Neural cell (in vitro differentiated cells): ENCODE results near the gene POT1. TPM values are rescaled to one million over a fixed set of nuclear protein-coding genes. Genes with fewer than 3 reads are reported as not detected.

Experiments
- H2AFZ ChIP-seq: fragments of 200-600, 300-800 bp; sonication (generic), shearing (Covaris generic); 2 replicates; pipeline ENCODE4 v1.6.0; 2014; ENCODE audit warnings: low read depth, mild to moderate bottlenecking, antibody characterized with exemption, low read length, moderate library complexity
- H3F3A ChIP-seq: fragments of 200-600 bp; shearing (Covaris generic); 2 replicates; pipeline ENCODE4 v1.6.1; 2016; ENCODE audit warnings: mild to moderate bottlenecking, moderate library complexity, mixed read lengths, antibody characterized with exemption, low read length; ENCODE audit not compliant: insufficient read depth, poor library complexity, severe bottlenecking
- H3K27ac ChIP-seq: fragments of 200-600, 300-800 bp; sonication (generic), shearing (Covaris generic); 2 replicates; pipeline ENCODE4 v1.5.1; 2014; ENCODE audit warnings: mild to moderate bottlenecking, low read length, moderate library complexity
- H3K27me3 ChIP-seq: fragments of 300-800, 200-600 bp; sonication (generic), shearing (Covaris generic); 2 replicates; pipeline ENCODE4 v1.6.0; 2014; ENCODE audit warnings: mild to moderate bottlenecking, low read depth, low read length, moderate library complexity; ENCODE audit not compliant: insufficient read depth
- H3K36me3 ChIP-seq: fragments of 300-800, 200-600 bp; sonication (generic), shearing (Covaris generic); 2 replicates; pipeline ENCODE4 v1.5.1; 2014; ENCODE audit warnings: mild to moderate bottlenecking, antibody characterized with exemption, low read length, moderate library complexity; ENCODE audit not compliant: insufficient read depth
- H3K4me2 ChIP-seq: fragments of 300-800, 200-600 bp; sonication (generic), shearing (Covaris generic); 2 replicates; pipeline ENCODE4 v1.6.0; 2014; ENCODE audit warnings: mild to moderate bottlenecking, low read length
- H3K4me3 ChIP-seq: fragments of 300-800, 200-600 bp; sonication (generic), shearing (Covaris generic); 2 replicates; pipeline ENCODE4 v1.5.1; 2014; ENCODE audit warnings: mild to moderate bottlenecking, low read length, moderate library complexity
- H3K79me2 ChIP-seq: fragments of 200-600 bp; shearing (Covaris generic); replicated peaks from 2 replicates; pipeline ENCODE4 v1.6.0; 2014; ENCODE audit warnings: mild to moderate bottlenecking, low read length, moderate library complexity; ENCODE audit not compliant: insufficient read depth
- H3K9ac ChIP-seq: fragments of 300-800, 200-600 bp; sonication (generic), shearing (Covaris generic); 2 replicates; pipeline ENCODE4 v1.6.1; 2016; ENCODE audit warnings: mild to moderate bottlenecking, low read length, mixed read lengths
- H3K9me2 ChIP-seq: fragments of 200-600 bp; shearing (Covaris generic); 2 replicates; pipeline ENCODE4 v1.6.1; 2016; ENCODE audit warnings: mild to moderate bottlenecking, low read length, mixed read lengths; ENCODE audit not compliant: insufficient read depth
- H3K9me3 ChIP-seq: fragments of 200-600, 300-800 bp; sonication (generic), shearing (Covaris generic); 2 replicates; pipeline ENCODE4 v1.6.1; 2016; ENCODE audit warnings: mild to moderate bottlenecking, mixed run types, low read length, moderate library complexity, mixed read lengths
- H4K20me1 ChIP-seq: fragments of 200-600 bp; shearing (Covaris generic); 2 replicates; pipeline ENCODE4 v1.6.1; 2016; ENCODE audit warnings: mild to moderate bottlenecking, mixed run types; ENCODE audit not compliant: insufficient read depth
- EP300 ChIP-seq: fragments of 450-650 bp; conservative IDR thresholded peaks from 2 replicates; pipeline ENCODE4 v1.6.1; 2014; ENCODE audit warnings: antibody characterized with exemption, mild to moderate bottlenecking, moderate library complexity; ENCODE audit not compliant: poor library complexity, severe bottlenecking
- EZH2 ChIP-seq: fragments of 200-600, 300-800 bp; shearing (Covaris generic), sonication (generic); IDR thresholded peaks from 2 replicates; pipeline ENCODE4 v1.6.1; 2014; ENCODE audit warnings: antibody characterized with exemption, low read length, borderline replicate concordance, mild to moderate bottlenecking; ENCODE audit not compliant: insufficient read depth, poor library complexity, severe bottlenecking
- MXI1 ChIP-seq: fragments of 450-650 bp; conservative IDR thresholded peaks from 2 replicates; pipeline ENCODE4 v1.6.1; 2014; ENCODE audit warnings: antibody characterized with exemption, mild to moderate bottlenecking; ENCODE audit not compliant: poor library complexity, severe bottlenecking
- POLR2AphosphoS5 ChIP-seq: IDR thresholded peaks from 2 replicates; pipeline ENCODE4 v1.6.1; 2012
- RAD21 ChIP-seq: fragments of 450-650 bp; conservative IDR thresholded peaks from 2 replicates; pipeline ENCODE4 v1.6.1; 2014; ENCODE audit warnings: antibody characterized with exemption, mild to moderate bottlenecking, moderate library complexity
- SMC3 ChIP-seq: fragments of 450-650 bp; conservative IDR thresholded peaks from 2 replicates; pipeline ENCODE4 v1.6.1; 2014; ENCODE audit warnings: antibody characterized with exemption, mild to moderate bottlenecking, moderate library complexity; ENCODE audit not compliant: poor library complexity
- TAF1 ChIP-seq: IDR thresholded peaks from 2 replicates; pipeline ENCODE4 v1.6.1; 2012; ENCODE audit warnings: low read depth
- polyA plus RNA-seq: library from polyadenylated mRNA; depleted of rRNA; stranded (reverse); fragments of >200 nt; gene quantifications from 2 replicates; pipeline ENCODE4 v1.2.3, GENCODE V29; 2014
- TF ChIP-seq, protein P1 (sequence below): IDR thresholded peaks from 2 replicates; pipeline ENCODE4 v1.6.1; 2012; ENCODE audit warnings: borderline replicate concordance
- TF ChIP-seq, protein P2 (sequence below): fragments of 450-650 bp; IDR thresholded peaks from 2 replicates; pipeline ENCODE4 v1.5.1; 2014; ENCODE audit warnings: antibody characterized with exemption, mild to moderate bottlenecking, moderate library complexity; ENCODE audit not compliant: poor library complexity, severe bottlenecking

Gene POT1
- polyA plus RNA-seq, 1 donor from 2014 or later, result 19.3 TPM

DNA sequence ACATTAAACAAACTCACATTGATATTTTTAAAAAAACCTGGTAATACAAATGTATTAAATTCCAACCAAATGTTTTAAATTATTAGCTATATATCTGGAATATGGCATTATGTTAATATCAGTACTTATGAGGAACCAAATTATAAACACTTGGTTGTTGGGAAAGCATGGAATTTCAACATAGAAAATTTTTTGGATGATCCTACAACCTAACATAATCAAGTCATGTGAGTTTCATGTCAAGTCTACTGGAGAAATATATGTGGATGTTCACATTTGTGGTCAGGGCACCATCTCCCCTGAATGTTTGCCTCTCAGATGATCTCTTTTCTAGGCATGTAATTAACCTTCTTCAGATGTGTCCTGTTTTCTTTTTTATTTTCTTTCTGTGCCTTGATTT is 5.2 kb upstream of the POT1 start:
- Histone ChIP-seq H3K9ac (no peak overlapping the region), H3K27ac (no peak overlapping the region), H3K79me2 (no peaks in the 10 kb centered on the region), H2AFZ (no peak overlapping the region), H3K9me2 (no peaks in the 10 kb centered on the region), H3K9me3 (no peaks in the 10 kb centered on the region), H3F3A (no peaks in the 10 kb centered on the region), H3K27me3 (no peaks in the 10 kb centered on the region), H4K20me1 (no peaks in the 10 kb centered on the region), H3K4me2 (no peak overlapping the region), H3K36me3 (no peaks in the 10 kb centered on the region), H3K4me3 (no peak overlapping the region)
- no peak for TF ChIP-seq EP300
- TF ChIP-seq RAD21, result no peak
- no peak for TF ChIP-seq POLR2AphosphoS5
- no peak for TF ChIP-seq SMC3
- TF ChIP-seq EZH2, result no peak
- TF ChIP-seq MXI1, result no peak
- TF ChIP-seq, protein P1, sequence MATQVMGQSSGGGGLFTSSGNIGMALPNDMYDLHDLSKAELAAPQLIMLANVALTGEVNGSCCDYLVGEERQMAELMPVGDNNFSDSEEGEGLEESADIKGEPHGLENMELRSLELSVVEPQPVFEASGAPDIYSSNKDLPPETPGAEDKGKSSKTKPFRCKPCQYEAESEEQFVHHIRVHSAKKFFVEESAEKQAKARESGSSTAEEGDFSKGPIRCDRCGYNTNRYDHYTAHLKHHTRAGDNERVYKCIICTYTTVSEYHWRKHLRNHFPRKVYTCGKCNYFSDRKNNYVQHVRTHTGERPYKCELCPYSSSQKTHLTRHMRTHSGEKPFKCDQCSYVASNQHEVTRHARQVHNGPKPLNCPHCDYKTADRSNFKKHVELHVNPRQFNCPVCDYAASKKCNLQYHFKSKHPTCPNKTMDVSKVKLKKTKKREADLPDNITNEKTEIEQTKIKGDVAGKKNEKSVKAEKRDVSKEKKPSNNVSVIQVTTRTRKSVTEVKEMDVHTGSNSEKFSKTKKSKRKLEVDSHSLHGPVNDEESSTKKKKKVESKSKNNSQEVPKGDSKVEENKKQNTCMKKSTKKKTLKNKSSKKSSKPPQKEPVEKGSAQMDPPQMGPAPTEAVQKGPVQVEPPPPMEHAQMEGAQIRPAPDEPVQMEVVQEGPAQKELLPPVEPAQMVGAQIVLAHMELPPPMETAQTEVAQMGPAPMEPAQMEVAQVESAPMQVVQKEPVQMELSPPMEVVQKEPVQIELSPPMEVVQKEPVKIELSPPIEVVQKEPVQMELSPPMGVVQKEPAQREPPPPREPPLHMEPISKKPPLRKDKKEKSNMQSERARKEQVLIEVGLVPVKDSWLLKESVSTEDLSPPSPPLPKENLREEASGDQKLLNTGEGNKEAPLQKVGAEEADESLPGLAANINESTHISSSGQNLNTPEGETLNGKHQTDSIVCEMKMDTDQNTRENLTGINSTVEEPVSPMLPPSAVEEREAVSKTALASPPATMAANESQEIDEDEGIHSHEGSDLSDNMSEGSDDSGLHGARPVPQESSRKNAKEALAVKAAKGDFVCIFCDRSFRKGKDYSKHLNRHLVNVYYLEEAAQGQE, result no peak
- TF ChIP-seq, protein P2, sequence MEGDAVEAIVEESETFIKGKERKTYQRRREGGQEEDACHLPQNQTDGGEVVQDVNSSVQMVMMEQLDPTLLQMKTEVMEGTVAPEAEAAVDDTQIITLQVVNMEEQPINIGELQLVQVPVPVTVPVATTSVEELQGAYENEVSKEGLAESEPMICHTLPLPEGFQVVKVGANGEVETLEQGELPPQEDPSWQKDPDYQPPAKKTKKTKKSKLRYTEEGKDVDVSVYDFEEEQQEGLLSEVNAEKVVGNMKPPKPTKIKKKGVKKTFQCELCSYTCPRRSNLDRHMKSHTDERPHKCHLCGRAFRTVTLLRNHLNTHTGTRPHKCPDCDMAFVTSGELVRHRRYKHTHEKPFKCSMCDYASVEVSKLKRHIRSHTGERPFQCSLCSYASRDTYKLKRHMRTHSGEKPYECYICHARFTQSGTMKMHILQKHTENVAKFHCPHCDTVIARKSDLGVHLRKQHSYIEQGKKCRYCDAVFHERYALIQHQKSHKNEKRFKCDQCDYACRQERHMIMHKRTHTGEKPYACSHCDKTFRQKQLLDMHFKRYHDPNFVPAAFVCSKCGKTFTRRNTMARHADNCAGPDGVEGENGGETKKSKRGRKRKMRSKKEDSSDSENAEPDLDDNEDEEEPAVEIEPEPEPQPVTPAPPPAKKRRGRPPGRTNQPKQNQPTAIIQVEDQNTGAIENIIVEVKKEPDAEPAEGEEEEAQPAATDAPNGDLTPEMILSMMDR, result no peak
- TF ChIP-seq TAF1, result no peak

DNA sequence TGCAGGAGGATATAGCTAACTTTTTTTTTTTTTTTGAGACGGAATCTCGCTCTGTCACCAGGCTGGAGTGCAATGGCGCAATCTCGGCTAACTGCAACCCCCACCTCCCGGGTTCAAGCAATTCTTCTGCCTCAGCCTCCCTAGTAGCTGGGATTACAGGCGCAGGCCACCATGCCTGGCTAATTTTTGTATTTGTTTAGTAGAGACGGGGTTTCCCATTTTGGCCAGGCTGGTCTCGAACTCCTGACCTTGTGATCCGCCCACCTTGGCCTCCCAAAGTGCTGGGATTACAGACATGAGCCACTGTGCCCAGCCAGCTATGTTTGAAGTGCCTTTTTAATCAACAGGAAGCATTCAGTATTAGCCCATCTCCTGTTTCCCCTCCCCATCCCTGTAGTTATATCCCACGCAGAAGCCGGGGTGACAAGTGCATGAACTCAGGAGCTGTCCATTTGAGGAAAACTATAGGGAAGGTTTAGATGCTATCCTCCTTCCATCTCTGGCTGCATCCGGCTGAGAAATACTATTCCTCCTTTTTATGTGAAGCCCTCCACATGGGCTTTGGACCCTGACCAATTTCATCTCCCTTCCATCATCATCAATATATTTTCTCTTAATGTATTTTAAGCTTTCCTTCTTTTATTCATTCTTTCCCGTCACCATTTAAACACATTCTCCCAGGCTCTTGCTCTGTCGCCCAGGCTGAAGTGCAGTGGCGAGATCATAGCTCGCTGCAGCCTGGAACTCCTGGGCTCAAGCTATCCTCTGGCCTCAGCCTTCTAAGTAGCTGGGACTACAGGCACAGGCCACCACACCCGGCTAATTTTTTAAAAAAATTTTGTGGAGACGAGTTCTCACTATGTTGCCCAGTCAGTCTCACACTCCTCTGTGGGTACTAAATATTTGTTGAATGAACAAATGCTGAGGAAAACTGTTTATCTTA is 1.3 kb upstream of the POT1 start:
- no peaks in the 10 kb centered on the region for H3K27me3 ChIP-seq
- no peak overlapping the region for H3K4me2 ChIP-seq
- no peaks in the 10 kb centered on the region for H3K9me3 ChIP-seq
- no peak overlapping the region for H2AFZ ChIP-seq
- H4K20me1 ChIP-seq, result no peaks in the 10 kb centered on the region
- no peaks in the 10 kb centered on the region for H3K36me3 ChIP-seq
- H3F3A ChIP-seq, result no peaks in the 10 kb centered on the region
- no peak overlapping the region for H3K4me3 ChIP-seq
- H3K9me2 ChIP-seq, result no peaks in the 10 kb centered on the region
- no peak overlapping the region for H3K27ac ChIP-seq
- H3K9ac ChIP-seq, result no peak overlapping the region
- H3K79me2 ChIP-seq, result peaks cover 18% of the 10 kb centered on the region
- TF ChIP-seq, protein P2, result no peak
